Activated naive CD8-positive, alpha-beta T cell treated with anti-CD3 and anti-CD28 coated beads, Interleukin-2, amount 10 ng/mL, durations not matched to agents 7 days and 5 days (primary cell): ENCODE results near the gene NHLRC4. TPM values are rescaled to one million over a fixed set of nuclear protein-coding genes. Genes with fewer than 3 reads are reported as not detected.

Source experiments
- ATAC-seq: fragments of 150-1000 bp; cut with Tn5 transposase; one replicate; pipeline ENCODE4 v1.10.0; 2021; ENCODE audit warnings: low read depth, moderate library complexity
- POLR2A ChIA-PET: fragments of 350-600 bp; sonication (Branson Sonifier 250); formaldehyde crosslinking; loops from one replicate; lab custom pipeline; 2021; ENCODE audit warnings: antibody characterized with exemption; lab: Charles Lee
- DNase-seq: peaks from one replicate; pipeline ENCODE4 v3.0.0; 2021
- H3K27ac Mint-ChIP-seq: one replicate; pipeline ENCODE4 v1.8.0; 2022; ENCODE audit warnings: mild to moderate bottlenecking, mixed read lengths
- H3K27me3 Mint-ChIP-seq: one replicate; pipeline ENCODE4 v1.8.0; 2022; ENCODE audit warnings: mild to moderate bottlenecking, moderate library complexity, mixed read lengths
- H3K36me3 Mint-ChIP-seq: one replicate; pipeline ENCODE4 v1.8.0; 2021; ENCODE audit warnings: mild to moderate bottlenecking, mixed read lengths
- H3K4me1 Mint-ChIP-seq: one replicate; pipeline ENCODE4 v1.8.0; 2021; ENCODE audit warnings: mixed read lengths
- H3K4me3 Mint-ChIP-seq: one replicate; pipeline ENCODE4 v1.8.0; 2022; ENCODE audit warnings: mild to moderate bottlenecking, moderate library complexity, mixed read lengths
- H3K9me3 Mint-ChIP-seq: one replicate; pipeline ENCODE4 v1.8.0; 2021; ENCODE audit warnings: mixed read lengths
- total RNA-seq, 2 experiments: library from RNA; stranded (reverse); gene quantifications; one replicate each; pipeline ENCODE4 v1.2.3, GENCODE V29; 2021

Gene NHLRC4
- total RNA-seq, 2 experiments from 2014 or later, result 3.0 to 3.6 TPM

GRCh38 chr16:560701-561412 lies 5.9 kb upstream of the NHLRC4 start:
- no peaks in the 10 kb centered on the region for H3K9me3 Mint-ChIP-seq
- ATAC-seq (no peak), DNase-seq (no peak)
- H3K4me3 Mint-ChIP-seq, result no peak overlapping the region
- POLR2A ChIA-PET, result no interaction called here
- H3K4me1 Mint-ChIP-seq, result no peaks in the 10 kb centered on the region
- H3K36me3 Mint-ChIP-seq, result no peaks in the 10 kb centered on the region
- H3K27ac Mint-ChIP-seq, result no peak overlapping the region
- peaks cover 9% of the 10 kb centered on the region for H3K27me3 Mint-ChIP-seq

DNA sequence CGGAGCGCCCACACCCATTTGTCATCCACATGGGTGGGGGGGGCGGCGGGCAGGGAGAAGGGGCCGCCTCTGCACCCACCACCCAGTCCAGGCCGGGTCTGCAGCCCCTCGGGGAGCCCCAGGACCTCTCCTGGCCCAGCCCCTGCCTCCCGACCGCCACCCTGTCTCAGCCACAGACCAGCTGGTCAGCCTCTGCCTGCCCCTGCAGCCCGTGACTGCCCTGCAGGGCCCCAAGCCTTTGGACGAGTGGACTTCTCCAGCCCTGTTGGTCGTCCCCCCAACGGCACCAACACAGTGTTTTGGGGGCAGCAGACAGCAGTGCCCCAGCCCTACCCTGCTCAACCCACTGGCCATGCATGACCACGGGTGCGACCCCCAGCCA lies 5.4 kb upstream of the NHLRC4 start:
- no peak for DNase-seq
- POLR2A ChIA-PET, result no interaction called here
- Mint-ChIP-seq H3K36me3 (no peaks in the 10 kb centered on the region), H3K27ac (no peak overlapping the region), H3K27me3 (peaks cover 9% of the 10 kb centered on the region), H3K4me3 (no peak overlapping the region), H3K9me3 (no peaks in the 10 kb centered on the region), H3K4me1 (no peaks in the 10 kb centered on the region)
- no peak for ATAC-seq

- POLR2A ChIA-PET, result no interaction called here
- Mint-ChIP-seq H3K9me3 (no peaks in the 10 kb centered on the region), H3K4me1 (peaks cover 6% of the 10 kb centered on the region), H3K4me3 (no peak overlapping the region), H3K27ac (no peak overlapping the region), H3K36me3 (no peaks in the 10 kb centered on the region), H3K27me3 (peaks cover 9% of the 10 kb centered on the region)
- DNase-seq (no peak), ATAC-seq (no peak)
Measured at GRCh38 chr16:561957-562938, 4.6 kb upstream of the NHLRC4 start.

DNA sequence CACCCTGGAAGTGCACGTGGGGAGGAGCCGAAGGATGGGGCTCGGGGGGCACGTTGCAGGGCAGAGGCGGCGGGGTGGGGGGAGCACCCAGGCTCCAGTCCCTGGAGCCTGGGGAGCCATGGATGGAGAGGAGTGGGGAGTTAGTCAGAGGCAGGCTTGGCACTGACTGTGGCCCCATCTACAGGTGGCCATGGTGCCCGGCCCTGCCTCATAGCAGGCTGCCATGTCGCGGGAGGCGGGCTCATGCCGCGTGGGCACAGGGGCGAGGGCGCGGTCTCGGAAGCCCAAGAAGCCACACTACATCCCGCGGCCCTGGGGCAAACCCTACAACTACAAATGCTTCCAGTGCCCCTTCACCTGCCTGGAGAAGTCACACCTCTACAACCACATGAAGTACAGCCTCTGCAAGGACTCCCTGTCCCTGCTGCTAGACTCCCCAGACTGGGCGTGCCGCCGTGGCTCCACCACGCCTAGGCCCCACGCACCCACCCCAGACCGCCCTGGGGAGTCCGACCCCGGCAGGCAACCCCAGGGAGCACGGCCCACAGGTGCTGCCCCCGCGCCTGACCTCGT lies 3.6 kb upstream of the NHLRC4 start:
- H3K27me3 Mint-ChIP-seq, result peaks cover 9% of the 10 kb centered on the region
- no peak for ATAC-seq

DNA sequence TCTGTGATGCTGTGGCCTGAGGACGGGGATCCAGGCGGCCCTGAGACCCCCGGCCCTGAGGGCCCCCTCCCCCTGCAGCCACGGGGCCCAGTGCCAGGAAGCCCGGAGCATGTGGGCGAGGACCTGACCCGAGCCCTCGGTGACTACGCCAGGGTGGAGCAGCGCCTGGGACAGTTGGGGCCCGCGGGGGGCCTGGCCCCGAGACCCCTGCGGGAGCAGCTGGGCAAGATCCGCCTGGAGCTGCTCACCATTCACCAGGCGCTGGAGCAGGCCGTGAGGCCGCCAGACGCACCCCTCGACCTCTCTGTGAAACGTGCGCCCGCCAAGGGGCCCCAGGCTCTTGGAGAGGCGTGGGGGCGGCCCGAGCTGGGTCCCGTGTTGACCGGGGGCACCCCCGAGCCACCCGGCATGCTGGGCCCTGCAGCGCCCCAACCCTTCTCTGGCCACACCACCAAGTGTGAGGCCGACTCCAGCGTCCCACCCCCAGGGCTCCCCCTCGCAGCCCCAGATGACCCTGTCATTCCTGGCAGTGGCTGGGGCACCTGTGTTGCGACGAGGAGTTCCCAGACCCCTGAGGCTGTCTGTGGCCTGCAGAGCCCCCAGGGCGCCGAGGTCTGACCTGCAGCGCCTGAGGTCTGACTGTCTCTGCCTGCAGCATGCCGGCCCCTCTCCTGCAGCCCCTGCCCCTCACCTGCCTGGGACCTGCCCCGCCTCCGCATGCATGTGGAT lies 2.0 kb upstream of the NHLRC4 start:
- POLR2A ChIA-PET, result no interaction called here
- ATAC-seq, result no peak
- DNase-seq, result no peak
- Mint-ChIP-seq H3K4me1 (peaks cover 12% of the 10 kb centered on the region), H3K36me3 (no peaks in the 10 kb centered on the region), H3K27me3 (peaks cover 2% of the 10 kb centered on the region), H3K9me3 (no peaks in the 10 kb centered on the region), H3K4me3 (no peak overlapping the region), H3K27ac (no peak overlapping the region)

More for the DNA sequence above, 3.6 kb upstream of the NHLRC4 start:
- Mint-ChIP-seq H3K9me3 (no peaks in the 10 kb centered on the region), H3K27ac (no peak overlapping the region), H3K36me3 (no peaks in the 10 kb centered on the region), H3K4me3 (no peak overlapping the region), H3K4me1 (peaks cover 6% of the 10 kb centered on the region)
- POLR2A ChIA-PET, result no interaction called here
- DNase-seq, result no peak

DNA sequence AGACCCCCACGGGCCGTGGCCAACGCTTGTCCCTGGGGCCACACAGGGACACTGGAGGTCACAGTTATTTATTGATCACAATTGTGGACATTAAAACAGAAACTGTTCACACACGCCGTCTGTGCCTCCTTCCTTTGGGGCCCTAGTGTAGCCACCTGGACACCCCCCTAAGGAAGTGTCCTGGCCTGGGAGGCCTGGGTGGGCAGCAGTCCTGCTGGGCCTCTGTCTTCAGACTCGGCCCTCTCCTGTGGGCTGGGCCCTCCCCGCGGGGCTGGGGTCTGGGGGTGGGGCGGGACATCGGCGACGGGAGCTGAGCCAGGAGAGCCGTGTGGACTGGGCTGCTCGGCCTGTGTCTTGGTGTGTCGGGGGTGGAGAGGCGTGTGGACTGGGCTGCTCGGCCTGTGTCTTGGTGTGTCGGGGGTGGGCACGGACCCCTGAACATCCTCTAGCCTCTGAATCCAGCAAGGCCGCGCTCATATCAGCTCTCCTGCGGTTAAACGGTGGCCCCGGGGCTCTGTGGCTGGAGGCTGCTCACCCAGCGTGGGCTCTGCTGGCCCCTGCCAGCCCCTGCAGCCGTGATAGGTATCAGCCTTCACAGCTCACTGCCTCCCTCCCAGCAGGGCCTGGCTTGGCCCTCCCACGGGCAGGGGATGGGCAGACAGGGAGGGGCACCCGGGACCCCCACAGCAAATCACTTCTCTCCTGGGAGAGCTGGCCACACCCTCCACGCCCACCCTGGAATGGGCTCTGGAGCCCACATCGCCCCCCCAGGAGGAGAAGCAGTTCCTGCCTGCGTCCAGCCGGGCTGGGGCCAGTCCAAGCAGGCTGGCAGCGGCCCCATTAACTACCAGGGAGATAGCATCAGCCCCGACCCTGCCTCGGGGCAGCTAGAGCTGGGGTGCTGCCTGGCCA lies 1.1 kb upstream of the NHLRC4 start:
- no peak overlapping the region for H3K4me3 Mint-ChIP-seq
- no peaks in the 10 kb centered on the region for H3K9me3 Mint-ChIP-seq
- peaks cover 2% of the 10 kb centered on the region for H3K27me3 Mint-ChIP-seq
- ATAC-seq (no peak), DNase-seq (no peak)
- no peaks in the 10 kb centered on the region for H3K36me3 Mint-ChIP-seq
- no peak overlapping the region for H3K27ac Mint-ChIP-seq
- POLR2A ChIA-PET, result no interaction called here
- H3K4me1 Mint-ChIP-seq, result peaks cover 12% of the 10 kb centered on the region

DNA sequence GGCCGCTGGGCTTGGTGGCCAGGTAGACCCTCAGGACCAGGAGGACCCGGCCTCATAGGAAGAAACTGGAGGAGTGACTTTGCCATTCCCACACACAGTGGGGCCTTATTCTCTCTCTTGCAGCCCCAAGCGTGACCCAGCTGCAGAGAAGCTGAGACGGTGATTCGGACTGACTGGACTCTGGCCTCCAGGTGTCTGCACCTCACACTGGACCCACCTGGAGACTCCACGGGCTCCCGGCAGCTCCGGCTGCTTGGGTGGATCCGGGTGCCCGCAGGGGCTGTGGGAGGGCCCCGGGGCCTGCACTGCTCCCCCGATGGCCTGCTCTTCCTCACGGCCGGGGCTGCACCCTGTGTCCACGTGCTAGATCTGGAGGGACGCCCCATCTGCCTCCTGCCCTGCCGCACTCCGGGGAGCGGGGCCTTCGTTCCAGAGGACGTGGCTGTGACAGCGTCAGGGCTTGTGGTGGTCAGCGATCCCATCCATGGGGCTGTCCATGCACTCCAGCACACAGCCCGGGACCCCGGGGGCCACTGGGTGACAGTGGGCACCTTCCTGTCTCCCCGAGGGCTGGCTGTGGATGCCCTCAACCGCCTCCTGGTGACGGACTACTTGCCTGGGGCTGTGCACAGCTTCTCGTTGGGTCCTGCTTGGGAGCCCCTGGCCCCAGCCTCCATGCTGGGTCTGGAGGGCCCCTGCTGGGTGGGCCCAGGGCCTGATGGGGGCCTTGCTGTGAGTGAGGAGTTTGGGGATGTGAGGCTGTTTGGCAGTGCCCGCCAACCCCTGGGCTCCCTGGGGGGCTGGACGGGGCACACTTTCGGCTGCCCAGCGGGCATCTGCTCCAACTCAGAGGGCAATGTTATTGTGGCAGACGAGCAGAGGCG lies 810 bp downstream of the NHLRC4 start:
- Mint-ChIP-seq H3K27me3 (no peaks in the 10 kb centered on the region), H3K36me3 (no peaks in the 10 kb centered on the region), H3K27ac (peak overlapping the region; percentile 84), H3K4me3 (peak overlapping the region; percentile 71), H3K9me3 (no peaks in the 10 kb centered on the region), H3K4me1 (peaks cover 24% of the 10 kb centered on the region)
- no peak for ATAC-seq
- no peak for DNase-seq
- POLR2A ChIA-PET, result interaction anchor here (0.6 to 1.4 kb wide), 10 partner anchors 13 to 221 kb away, joined by 3 to 8 read pairs (median 3); partner anchors contain the start of genes CAPN15, CHTF18, METTL26 and MRPL28

- no peaks in the 10 kb centered on the region for H3K27me3 Mint-ChIP-seq
- H3K9me3 Mint-ChIP-seq, result no peaks in the 10 kb centered on the region
- peak overlapping the region; percentile 89 for H3K27ac Mint-ChIP-seq
- peak overlapping the region; percentile 89 for H3K4me3 Mint-ChIP-seq
- no peak for ATAC-seq
- no peaks in the 10 kb centered on the region for H3K36me3 Mint-ChIP-seq
- H3K4me1 Mint-ChIP-seq, result peaks cover 24% of the 10 kb centered on the region
- no peak for DNase-seq
- POLR2A ChIA-PET, result interaction anchor here (0.8 to 1.3 kb wide), 4 partner anchors 20 to 491 kb away, joined by 3 to 7 read pairs (median 5); partner anchors contain the start of genes MPG and MRPL28
Measured at GRCh38 chr16:568401-569258, 1.8 kb downstream of the NHLRC4 start.

- ATAC-seq (peak; percentile 72), DNase-seq (peak; percentile 83)
- Mint-ChIP-seq H3K36me3 (no peaks in the 10 kb centered on the region), H3K4me3 (peak within 1 kb of the TSS; percentile 89), H3K27ac (peak within 1 kb of the TSS; percentile 89), H3K4me1 (peaks cover 24% of the 10 kb centered on the region), H3K27me3 (no peaks in the 10 kb centered on the region), H3K9me3 (no peaks in the 10 kb centered on the region)
- POLR2A ChIA-PET, result interaction anchor here (0.8 to 2.9 kb wide), 4 partner anchors 19 to 492 kb away, joined by 3 to 23 read pairs (median 5); partner anchors contain the start of genes CAPN15 and MPG
Measured at GRCh38 chr16:569445-570254, 2.8 kb downstream of the NHLRC4 start, which contains the start of gene PIGQ. PIGQ (plus strand) TSS chr16:569968; CDS start chr16:574075, 4,107 bp downstream.
